Measurements from ENCODE around the gene CADPS.

- TF ChIP-seq CTCF (conservative IDR thresholded peaks at IDR 0.05; ENCODE audit: low read depth, low read length) (no peak), EZH2 (IDR thresholded peaks at IDR 0.05; ENCODE audit: low read length, unreplicated experiment) (no peak)
Observed at GRCh38 chr3:62888180-62888579, 13.0 kb upstream of the CADPS start.
